B cell (primary cell): ENCODE data around the gene CTNNBL1.

Experiments
- EZH2 ChIP-seq: IDR thresholded peaks from 2 replicates; pipeline ENCODE4 v1.6.1; 2012; ENCODE audit warnings: borderline replicate concordance, low read depth, mild to moderate bottlenecking, moderate library complexity, low read length; ENCODE audit not compliant: insufficient read depth, poor library complexity, severe bottlenecking
- TF ChIP-seq, protein P1 (sequence below): fragments of 200-600 bp; IDR thresholded peaks from one replicate; pipeline ENCODE4 v1.8.0; 2022; ENCODE audit warnings: antibody characterized with exemption, mild to moderate bottlenecking

DNA sequence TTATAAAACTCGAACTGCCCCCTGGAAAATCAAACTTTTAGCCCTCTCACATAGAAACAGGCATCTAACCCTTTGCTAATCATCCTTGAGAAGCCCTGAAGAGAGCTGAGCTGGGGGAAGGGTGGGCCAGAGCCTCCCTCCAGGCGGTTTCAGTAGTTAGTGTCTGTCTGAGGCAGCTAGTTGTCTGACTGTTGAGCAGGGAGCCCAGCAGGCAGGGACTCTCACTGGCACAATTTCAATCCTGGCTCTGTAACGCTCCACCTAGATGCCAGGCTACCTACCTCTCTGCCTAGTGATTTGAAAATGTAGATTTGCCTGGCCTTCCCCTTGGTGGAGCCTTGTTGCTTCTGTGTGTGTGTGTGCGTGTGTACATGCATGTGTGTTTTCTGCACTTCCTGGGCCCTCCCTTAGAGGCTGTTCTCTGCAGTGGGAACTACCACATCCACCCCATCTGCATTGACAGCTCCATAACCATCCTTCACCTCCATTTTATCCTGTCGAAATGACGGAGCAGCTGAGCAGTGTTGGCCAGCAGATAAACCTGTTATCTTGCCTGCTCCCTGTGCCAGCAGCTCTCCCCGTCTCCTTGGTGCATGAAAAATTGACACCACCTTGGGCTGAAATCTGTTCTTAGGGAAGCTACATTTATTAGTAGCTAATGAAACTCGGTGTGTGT, 139.5 kb downstream of the CTNNBL1 start:
- TF ChIP-seq, protein P1, sequence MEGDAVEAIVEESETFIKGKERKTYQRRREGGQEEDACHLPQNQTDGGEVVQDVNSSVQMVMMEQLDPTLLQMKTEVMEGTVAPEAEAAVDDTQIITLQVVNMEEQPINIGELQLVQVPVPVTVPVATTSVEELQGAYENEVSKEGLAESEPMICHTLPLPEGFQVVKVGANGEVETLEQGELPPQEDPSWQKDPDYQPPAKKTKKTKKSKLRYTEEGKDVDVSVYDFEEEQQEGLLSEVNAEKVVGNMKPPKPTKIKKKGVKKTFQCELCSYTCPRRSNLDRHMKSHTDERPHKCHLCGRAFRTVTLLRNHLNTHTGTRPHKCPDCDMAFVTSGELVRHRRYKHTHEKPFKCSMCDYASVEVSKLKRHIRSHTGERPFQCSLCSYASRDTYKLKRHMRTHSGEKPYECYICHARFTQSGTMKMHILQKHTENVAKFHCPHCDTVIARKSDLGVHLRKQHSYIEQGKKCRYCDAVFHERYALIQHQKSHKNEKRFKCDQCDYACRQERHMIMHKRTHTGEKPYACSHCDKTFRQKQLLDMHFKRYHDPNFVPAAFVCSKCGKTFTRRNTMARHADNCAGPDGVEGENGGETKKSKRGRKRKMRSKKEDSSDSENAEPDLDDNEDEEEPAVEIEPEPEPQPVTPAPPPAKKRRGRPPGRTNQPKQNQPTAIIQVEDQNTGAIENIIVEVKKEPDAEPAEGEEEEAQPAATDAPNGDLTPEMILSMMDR = no peak
- no peak for TF ChIP-seq EZH2
